Esophagus (tissue), 2 donors: ENCODE data around the gene A2M. TPM values are rescaled to one million over a fixed set of nuclear protein-coding genes. Genes with fewer than 3 reads are reported as not detected.

Experiments
- H3K27ac ChIP-seq, 2 donors: one replicate each; pipeline ENCODE4 v1.5.1; 2013; ENCODE audit warnings: low read depth in 2 of 2, mild to moderate bottlenecking in 2 of 2, inconsistent platforms in 1 of 2, low read length in 1 of 2, moderate library complexity in 1 of 2
- H3K27me3 ChIP-seq, 2 donors: one replicate each; pipeline ENCODE4 v1.6.1; 2013; ENCODE audit warnings: low read length in 2 of 2, control low read depth in 1 of 2, mild to moderate bottlenecking in 1 of 2; ENCODE audit not compliant: insufficient read depth in 2 of 2, control insufficient read depth in 1 of 2
- H3K36me3 ChIP-seq, 2 donors: one replicate each; pipeline ENCODE4 v1.6.1; 2013; ENCODE audit warnings: low read length in 1 of 2; ENCODE audit not compliant: control insufficient read depth in 2 of 2, insufficient read depth in 2 of 2
- H3K4me1 ChIP-seq, 2 donors: one replicate each; pipeline ENCODE4 v1.6.1; 2013; ENCODE audit warnings: low read length in 1 of 2; ENCODE audit not compliant: control insufficient read depth in 2 of 2, insufficient read depth in 2 of 2
- H3K4me3 ChIP-seq, 2 donors: one replicate each; pipeline ENCODE4 v1.5.1; 2013; ENCODE audit warnings: low read length in 2 of 2, mild to moderate bottlenecking in 2 of 2, low read depth in 1 of 2, moderate library complexity in 1 of 2
- H3K9me3 ChIP-seq, 2 donors: one replicate each; pipeline ENCODE4 v1.6.1; 2013; ENCODE audit warnings: mild to moderate bottlenecking in 2 of 2, low read depth in 1 of 2, low read length in 1 of 2, moderate library complexity in 1 of 2; ENCODE audit not compliant: control insufficient read depth in 2 of 2, insufficient read depth in 1 of 2
- WGBS, 2 donors: extraction: QIAGEN DNeasy Blood & Tissue Kit; methylation state at CpG; one replicate each; pipeline ENCODE4 v1.1.7; 2013; 5-methylcytosine and 5-hydroxymethylcytosine counted together
- polyA plus RNA-seq, 2 donors: library from polyadenylated mRNA; stranded (reverse); fragments of 200-250 nt; gene quantifications; one replicate each; pipeline ENCODE4 v1.2.3, GENCODE V29; 2013
- donor health status: healthy with polysubstance abuse.
- donor health status: Bipolar disorder and iron deficiency.

A2M gene
- polyA plus RNA-seq, 2 donors: 18.0 to 60.4 TPM

GRCh38 chr12:9068600-9068999, 47.1 kb downstream of the A2M start:
- Histone ChIP-seq H3K4me3 (no peak overlapping the region), H3K36me3 (peaks cover 0 to 3% of the 10 kb centered on the region in 2 donors), H3K27ac (no peak overlapping the region), H3K4me1 (peaks cover 6 to 11% of the 10 kb centered on the region in 2 donors), H3K27me3 (no peaks in the 10 kb centered on the region), H3K9me3 (no peaks in the 10 kb centered on the region)
- 86 to 87% methylated on average over 4 of the region's 4 CpGs for WGBS, 2 donors

GRCh38 chr12:9068086-9068485, 47.6 kb downstream of the A2M start:
- H3K4me3 ChIP-seq: no peak overlapping the region
- no peaks in the 10 kb centered on the region for H3K27me3 ChIP-seq
- 78 to 82% methylated on average over 1 of the region's 1 CpG for WGBS, 2 donors
- peaks cover 0 to 3% of the 10 kb centered on the region in 2 donors for H3K36me3 ChIP-seq
- no peak overlapping the region for H3K27ac ChIP-seq
- H3K4me1 ChIP-seq: peaks cover 6 to 11% of the 10 kb centered on the region in 2 donors
- H3K9me3 ChIP-seq: no peaks in the 10 kb centered on the region

GRCh38 chr12:9066755-9067423, 48.8 kb downstream of the A2M start:
- H3K27me3 ChIP-seq: no peaks in the 10 kb centered on the region
- H3K9me3 ChIP-seq: no peaks in the 10 kb centered on the region
- no peaks in the 10 kb centered on the region for H3K36me3 ChIP-seq
- no peak overlapping the region for H3K27ac ChIP-seq
- WGBS, 2 donors: 44 to 63% methylated on average over 3 of the region's 3 CpGs
- peaks cover 6 to 11% of the 10 kb centered on the region in 2 donors for H3K4me1 ChIP-seq
- H3K4me3 ChIP-seq: no peak overlapping the region

DNA sequence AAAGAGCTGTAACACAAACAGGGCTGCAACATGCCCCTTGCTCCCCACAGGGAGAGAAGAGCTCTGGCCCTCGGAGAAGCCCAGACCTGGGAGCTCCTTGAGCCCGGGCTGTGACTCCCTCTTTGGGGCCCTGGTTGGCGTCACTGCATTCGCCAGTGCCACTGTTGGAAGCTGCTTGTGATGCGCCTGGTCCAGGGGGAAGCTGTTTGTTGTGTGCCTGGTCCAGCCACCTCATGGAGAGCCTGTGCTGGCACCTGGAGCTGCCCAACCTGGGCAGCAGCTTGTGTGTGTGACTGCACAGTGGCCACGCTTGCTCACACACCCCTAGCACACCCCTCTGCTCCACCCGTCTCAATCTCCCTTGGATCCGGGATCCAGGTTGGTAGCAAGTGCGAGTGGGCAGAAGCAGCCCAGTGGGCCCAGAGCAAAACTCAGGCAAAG, 49.5 kb downstream of the A2M start:
- Histone ChIP-seq H3K4me3 (no peak overlapping the region), H3K27me3 (no peaks in the 10 kb centered on the region), H3K27ac (peak overlapping the region in 1 of 2 donors; percentile 49), H3K36me3 (no peaks in the 10 kb centered on the region), H3K9me3 (no peaks in the 10 kb centered on the region), H3K4me1 (peaks cover 6 to 11% of the 10 kb centered on the region in 2 donors)
- WGBS, 2 donors: 85 to 89% methylated on average over 9 of the region's 9 CpGs

DNA sequence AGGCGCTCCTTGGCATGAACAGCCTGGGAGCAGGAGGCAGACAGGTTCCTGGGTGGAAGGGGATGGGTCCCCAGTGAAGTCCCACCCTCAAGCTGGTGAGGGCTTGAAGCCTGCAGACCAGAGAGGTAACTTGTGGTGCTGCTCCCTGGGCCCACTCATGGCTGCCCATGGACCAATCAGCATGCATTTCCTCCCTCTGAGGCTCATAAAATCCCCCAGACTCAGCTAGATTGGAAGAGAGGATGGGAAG, 50.2 kb downstream of the A2M start:
- Histone ChIP-seq H3K27me3 (no peaks in the 10 kb centered on the region), H3K9me3 (no peaks in the 10 kb centered on the region), H3K36me3 (no peaks in the 10 kb centered on the region), H3K27ac (peak overlapping the region; percentile 85 to 98), H3K4me3 (peak overlapping the region; percentile 2 to 81), H3K4me1 (peaks cover 6 to 11% of the 10 kb centered on the region in 2 donors)
- 92% methylated on average over 1 of the region's 1 CpG for WGBS, 2 donors

GRCh38 chr12:9064815-9065606, 50.7 kb downstream of the A2M start:
- H3K4me1 ChIP-seq: peaks cover 6 to 11% of the 10 kb centered on the region in 2 donors
- H3K27me3 ChIP-seq: no peaks in the 10 kb centered on the region
- peak overlapping the region; percentile 91 to 98 for H3K27ac ChIP-seq
- H3K9me3 ChIP-seq: no peaks in the 10 kb centered on the region
- peak overlapping the region; percentile 81 to 96 for H3K4me3 ChIP-seq
- no peaks in the 10 kb centered on the region for H3K36me3 ChIP-seq
- WGBS, 2 donors: 25 to 41% methylated on average over 25 to 45 of the region's 45 CpGs

DNA sequence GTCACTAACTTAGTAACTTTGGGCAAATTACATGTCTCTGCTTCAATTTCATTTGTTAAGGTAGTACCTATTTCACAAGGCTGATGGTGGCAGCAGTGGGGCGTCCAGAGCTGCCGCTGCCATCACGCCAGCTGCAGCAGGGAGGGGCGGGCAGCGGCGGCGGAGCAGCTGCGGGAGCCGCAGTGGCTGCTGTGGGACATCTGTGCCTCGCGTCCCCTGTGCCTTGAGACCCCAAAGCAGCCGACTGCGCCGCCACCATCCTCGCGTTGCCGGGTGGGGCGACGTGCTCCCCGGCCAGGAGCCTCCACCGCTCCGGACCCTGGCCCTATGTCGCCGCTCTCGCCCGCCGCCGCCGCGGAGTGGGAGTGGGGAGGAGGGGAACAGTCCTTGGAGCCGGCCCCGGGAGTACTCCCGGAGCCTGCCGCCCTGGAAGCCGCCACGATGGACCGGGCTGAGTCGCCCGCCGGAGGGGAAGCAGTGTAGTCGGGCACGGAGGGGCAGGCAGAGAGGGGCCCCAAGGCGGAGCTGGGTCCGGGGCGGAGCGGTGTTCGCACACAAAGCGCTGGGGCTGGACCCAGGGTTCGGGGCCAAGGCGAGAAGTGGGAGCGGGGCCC, 51.4 kb downstream of the A2M start:
- H3K4me3 ChIP-seq: peak overlapping the region; percentile 81 to 96
- H3K4me1 ChIP-seq: peaks cover 6 to 11% of the 10 kb centered on the region in 2 donors
- H3K27ac ChIP-seq: peak overlapping the region; percentile 91 to 98
- no peaks in the 10 kb centered on the region for H3K27me3 ChIP-seq
- H3K36me3 ChIP-seq: no peaks in the 10 kb centered on the region
- no peaks in the 10 kb centered on the region for H3K9me3 ChIP-seq
- 2 to 3% methylated on average over 47 to 51 of the region's 51 CpGs for WGBS, 2 donors

GRCh38 chr12:9052610-9053009, 63.1 kb downstream of the A2M start:
- 67 to 71% methylated on average over 1 of the region's 1 CpG for WGBS, 2 donors
- no peak overlapping the region for H3K4me3 ChIP-seq
- no peaks in the 10 kb centered on the region for H3K9me3 ChIP-seq
- no peaks in the 10 kb centered on the region for H3K27me3 ChIP-seq
- H3K36me3 ChIP-seq: no peaks in the 10 kb centered on the region
- H3K27ac ChIP-seq: no peak overlapping the region
- no peaks in the 10 kb centered on the region for H3K4me1 ChIP-seq

GRCh38 chr12:9051158-9051550, 64.6 kb downstream of the A2M start:
- H3K4me1 ChIP-seq: no peaks in the 10 kb centered on the region
- no peak overlapping the region for H3K4me3 ChIP-seq
- no peaks in the 10 kb centered on the region for H3K36me3 ChIP-seq
- H3K9me3 ChIP-seq: no peaks in the 10 kb centered on the region
- WGBS, 2 donors: 69 to 79% methylated on average over 6 of the region's 6 CpGs
- H3K27ac ChIP-seq: no peak overlapping the region
- no peaks in the 10 kb centered on the region for H3K27me3 ChIP-seq
